ENCODE data around the gene PALLD. TPM values are rescaled to one million over a fixed set of nuclear protein-coding genes. Genes with fewer than 3 reads are reported as not detected.
"Not testable (repeated sequence)": the region's sequence is repeated elsewhere in the genome, so short reads cannot be mapped to it uniquely, and the experiment has no call there.

The PALLD gene
- total RNA-seq, 1 donor from 2014 or later = 179 TPM

GRCh38 chr4:168701061-168701460 lies 204.2 kb downstream of the PALLD start:
- ATAC-seq (no peak), DNase-seq (no peak)
- TF ChIP-seq, protein P1, sequence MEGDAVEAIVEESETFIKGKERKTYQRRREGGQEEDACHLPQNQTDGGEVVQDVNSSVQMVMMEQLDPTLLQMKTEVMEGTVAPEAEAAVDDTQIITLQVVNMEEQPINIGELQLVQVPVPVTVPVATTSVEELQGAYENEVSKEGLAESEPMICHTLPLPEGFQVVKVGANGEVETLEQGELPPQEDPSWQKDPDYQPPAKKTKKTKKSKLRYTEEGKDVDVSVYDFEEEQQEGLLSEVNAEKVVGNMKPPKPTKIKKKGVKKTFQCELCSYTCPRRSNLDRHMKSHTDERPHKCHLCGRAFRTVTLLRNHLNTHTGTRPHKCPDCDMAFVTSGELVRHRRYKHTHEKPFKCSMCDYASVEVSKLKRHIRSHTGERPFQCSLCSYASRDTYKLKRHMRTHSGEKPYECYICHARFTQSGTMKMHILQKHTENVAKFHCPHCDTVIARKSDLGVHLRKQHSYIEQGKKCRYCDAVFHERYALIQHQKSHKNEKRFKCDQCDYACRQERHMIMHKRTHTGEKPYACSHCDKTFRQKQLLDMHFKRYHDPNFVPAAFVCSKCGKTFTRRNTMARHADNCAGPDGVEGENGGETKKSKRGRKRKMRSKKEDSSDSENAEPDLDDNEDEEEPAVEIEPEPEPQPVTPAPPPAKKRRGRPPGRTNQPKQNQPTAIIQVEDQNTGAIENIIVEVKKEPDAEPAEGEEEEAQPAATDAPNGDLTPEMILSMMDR (IDR thresholded peaks at IDR 0.05) = no peak
- no peaks in the 10 kb centered on the region for H3K9me3 ChIP-seq
- H3K27ac ChIP-seq = no peak overlapping the region
- no peaks in the 10 kb centered on the region for H3K36me3 ChIP-seq
- no peak overlapping the region for H3K4me3 ChIP-seq
- no peaks in the 10 kb centered on the region for H3K27me3 ChIP-seq
- H3K4me1 ChIP-seq = no peaks in the 10 kb centered on the region
- intact Hi-C loops (cut with DNase I) = no loop called here

DNA sequence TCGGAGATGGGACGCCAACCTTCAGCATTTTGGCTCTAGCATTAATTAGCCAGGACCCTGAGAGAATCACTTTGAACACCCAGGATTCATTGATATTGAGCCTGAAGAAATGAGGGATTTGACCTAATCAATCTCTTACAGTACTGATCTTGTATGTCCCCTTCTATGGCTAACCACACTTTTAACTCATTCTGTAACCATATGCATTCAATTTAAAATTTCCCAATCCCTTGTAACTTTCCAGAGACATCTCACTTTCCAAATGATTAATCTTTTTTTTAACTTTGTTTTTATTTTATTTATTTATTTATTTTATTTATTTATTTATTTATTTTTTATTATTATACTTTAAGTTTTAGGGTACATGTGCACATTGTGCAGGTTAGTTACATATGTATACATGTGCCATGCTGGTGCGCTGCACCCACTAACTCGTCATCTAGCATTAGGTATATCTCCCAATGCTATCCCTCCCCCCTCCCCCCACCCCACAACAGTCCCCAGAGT lies 205.8 kb downstream of the PALLD start:
- H3K27ac ChIP-seq; H3K4me1 ChIP-seq; DNase-seq; H3K27me3 ChIP-seq; ATAC-seq; intact Hi-C loops (cut with DNase I); H3K4me3 ChIP-seq; H3K36me3 ChIP-seq; H3K9me3 ChIP-seq: not testable (repeated sequence)

- H3K36me3 ChIP-seq = no peaks in the 10 kb centered on the region
- ATAC-seq (no peak), DNase-seq (no peak)
- H3K27me3 ChIP-seq = no peaks in the 10 kb centered on the region
- no peak overlapping the region for H3K27ac ChIP-seq
- no peaks in the 10 kb centered on the region for H3K4me1 ChIP-seq
- no peak overlapping the region for H3K4me3 ChIP-seq
- H3K9me3 ChIP-seq = no peaks in the 10 kb centered on the region
- intact Hi-C loops (cut with DNase I) = no loop called here
- TF ChIP-seq, protein P1 (IDR thresholded peaks at IDR 0.05) = no peak
These were observed 208.3 kb downstream of the PALLD start for GRCh38 chr4:168705121-168705520.

DNA sequence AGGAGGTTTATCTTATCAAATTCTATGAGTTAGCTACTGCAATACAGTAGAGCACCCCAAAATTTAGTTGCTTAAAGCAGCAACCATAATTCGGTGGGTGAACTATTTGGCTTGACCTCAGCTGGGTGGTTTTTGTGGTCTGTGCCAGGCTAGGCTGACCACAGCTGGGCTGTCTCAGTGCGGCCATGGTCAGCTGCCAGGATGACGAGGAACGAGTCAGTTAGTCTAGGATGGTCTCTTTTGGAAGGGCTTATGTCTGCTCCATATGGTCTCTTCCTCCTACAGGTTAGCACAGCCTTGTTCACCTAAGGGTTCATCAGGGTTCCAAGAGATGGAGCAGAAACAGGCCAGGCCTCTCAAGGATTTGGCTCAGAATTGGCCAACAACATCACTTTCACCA lies 210.4 kb downstream of the PALLD start:
- intact Hi-C loops (cut with DNase I) = no loop called here
- no peaks in the 10 kb centered on the region for H3K36me3 ChIP-seq
- H3K27ac ChIP-seq = no peak overlapping the region
- no peaks in the 10 kb centered on the region for H3K27me3 ChIP-seq
- DNase-seq (no peak), ATAC-seq (no peak)
- peaks cover 8% of the 10 kb centered on the region for H3K4me1 ChIP-seq
- TF ChIP-seq, protein P1 (IDR thresholded peaks at IDR 0.05) = no peak
- no peak overlapping the region for H3K4me3 ChIP-seq
- no peaks in the 10 kb centered on the region for H3K9me3 ChIP-seq

DNA sequence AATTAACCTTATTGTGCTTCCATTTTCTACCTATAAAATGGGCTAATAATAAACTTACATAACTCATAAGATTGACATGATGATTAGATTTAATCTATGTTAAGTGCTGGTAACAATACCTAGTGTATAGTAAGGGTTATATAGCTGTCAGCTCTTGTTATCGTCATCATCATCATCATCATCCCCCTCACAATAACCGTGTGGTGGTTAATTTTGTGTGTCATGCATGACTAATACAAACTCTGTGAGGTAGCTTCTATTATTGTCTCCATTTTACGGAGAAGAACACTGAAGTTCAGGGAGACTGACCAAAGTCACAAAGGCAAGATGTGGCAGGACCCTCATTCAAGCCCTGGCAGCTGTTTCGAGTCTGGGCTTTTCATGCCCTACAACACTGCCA lies 211.3 kb downstream of the PALLD start:
- Histone ChIP-seq H3K9me3 (no peaks in the 10 kb centered on the region), H3K36me3 (no peaks in the 10 kb centered on the region), H3K4me1 (peaks cover 8% of the 10 kb centered on the region), H3K27ac (no peak overlapping the region), H3K4me3 (no peak overlapping the region), H3K27me3 (no peaks in the 10 kb centered on the region)
- intact Hi-C loops (cut with DNase I) = no loop called here
- ATAC-seq (no peak), DNase-seq (no peak)
- TF ChIP-seq, protein P1 (IDR thresholded peaks at IDR 0.05) = no peak

GRCh38 chr4:168710353-168710946 lies 213.6 kb downstream of the PALLD start:
- no peak overlapping the region for H3K27ac ChIP-seq
- DNase-seq (no peak), ATAC-seq (peak; percentile 73)
- TF ChIP-seq, protein P1 (IDR thresholded peaks at IDR 0.05) = peak; percentile 60
- intact Hi-C loops (cut with DNase I) = loop anchor here (10.0 kb wide), 2 partner anchors 124 to 194 kb away; no protein-coding TSS in a partner anchor
- no peak overlapping the region for H3K4me3 ChIP-seq
- H3K4me1 ChIP-seq = peaks cover 8% of the 10 kb centered on the region
- H3K9me3 ChIP-seq = no peaks in the 10 kb centered on the region
- H3K27me3 ChIP-seq = no peaks in the 10 kb centered on the region
- no peaks in the 10 kb centered on the region for H3K36me3 ChIP-seq

All from upper lobe of right lung (tissue), 1 donor.